T-helper 2 cell treated with Interferon-gamma antibody and Interleukin-4, amounts not matched to agents 5 μg/mL and 100 μg/mL, for 36 hours (primary cell): ENCODE results near the gene HBZ.
A peak's percentile ranks its signal among the peaks of the same experiment; 100 is the strongest.

ENCODE experiments used
- DNase-seq: peaks from one replicate; pipeline ENCODE4 v3.0.0; 2021; ENCODE audit warnings: low spot score
- H3K27ac Mint-ChIP-seq: one replicate; pipeline ENCODE4 v1.8.0; 2021; ENCODE audit warnings: mild to moderate bottlenecking, mixed read lengths
- H3K27me3 Mint-ChIP-seq: one replicate; pipeline ENCODE4 v1.8.0; 2021; ENCODE audit warnings: low read depth, mixed read lengths
- H3K36me3 Mint-ChIP-seq: one replicate; pipeline ENCODE4 v1.8.0; 2021; ENCODE audit warnings: low read depth, mixed read lengths
- H3K4me1 Mint-ChIP-seq: one replicate; pipeline ENCODE4 v1.8.0; 2021; ENCODE audit warnings: low read depth, mixed read lengths
- H3K4me3 Mint-ChIP-seq: one replicate; pipeline ENCODE4 v1.8.0; 2022; ENCODE audit warnings: mild to moderate bottlenecking, moderate library complexity, mixed read lengths
- H3K9me3 Mint-ChIP-seq: one replicate; pipeline ENCODE4 v1.8.0; 2021; ENCODE audit warnings: mixed read lengths

The HBZ gene

DNA sequence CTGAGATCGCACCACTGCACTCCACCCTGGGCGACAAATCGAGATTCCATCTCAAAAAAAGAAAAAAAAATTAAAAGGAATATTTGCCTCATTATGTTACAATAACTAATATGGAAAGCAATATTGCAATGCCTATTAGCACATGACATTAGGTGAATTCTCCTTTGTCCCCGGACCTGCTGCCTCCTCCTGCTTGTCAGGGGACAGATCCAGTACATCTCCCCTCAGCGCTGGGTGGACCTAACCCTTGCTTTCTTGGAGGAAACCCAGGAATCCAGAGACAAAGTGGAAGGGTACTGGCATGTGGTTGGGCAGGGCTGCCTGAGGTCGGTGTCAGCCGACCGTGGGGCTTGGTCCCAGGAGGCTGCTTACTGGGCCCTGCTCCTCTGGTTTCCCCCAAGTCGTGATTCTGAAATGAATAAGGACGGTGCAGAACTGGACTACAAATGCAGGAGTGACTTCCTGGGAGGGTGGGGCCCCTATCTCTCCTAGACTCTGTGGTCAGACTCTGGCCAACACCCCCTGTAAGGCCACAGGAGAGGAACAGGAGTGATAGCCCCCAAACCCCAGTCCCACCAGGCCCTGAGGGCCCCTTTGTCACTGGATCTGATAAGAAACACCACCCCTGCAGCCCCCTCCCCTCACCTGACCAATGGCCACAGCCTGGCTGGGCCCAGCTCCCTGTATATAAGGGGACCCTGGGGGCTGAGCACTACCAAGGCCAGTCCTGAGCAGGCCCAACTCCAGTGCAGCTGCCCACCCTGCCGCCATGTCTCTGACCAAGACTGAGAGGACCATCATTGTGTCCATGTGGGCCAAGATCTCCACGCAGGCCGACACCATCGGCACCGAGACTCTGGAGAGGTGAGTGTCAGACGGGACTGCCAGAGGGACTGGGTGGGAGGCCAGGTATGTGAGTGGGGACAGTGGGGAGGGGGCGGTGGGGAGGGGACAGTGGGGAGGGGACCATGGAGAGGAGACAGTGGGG lies at the start of gene HBZ:
TSS of gene HBZ (plus strand) at position 504 of the 988 bp plus-strand sequence. CDS start at position 770, 266 bp downstream.
- Mint-ChIP-seq H3K4me3 (no peak within 1 kb of the TSS), H3K9me3 (no peaks in the 10 kb centered on the region), H3K4me1 (peaks cover 5% of the 10 kb centered on the region), H3K27ac (no peak within 1 kb of the TSS), H3K36me3 (no peaks in the 10 kb centered on the region), H3K27me3 (peaks cover 38% of the 10 kb centered on the region)
- DNase-seq: no peak

DNA sequence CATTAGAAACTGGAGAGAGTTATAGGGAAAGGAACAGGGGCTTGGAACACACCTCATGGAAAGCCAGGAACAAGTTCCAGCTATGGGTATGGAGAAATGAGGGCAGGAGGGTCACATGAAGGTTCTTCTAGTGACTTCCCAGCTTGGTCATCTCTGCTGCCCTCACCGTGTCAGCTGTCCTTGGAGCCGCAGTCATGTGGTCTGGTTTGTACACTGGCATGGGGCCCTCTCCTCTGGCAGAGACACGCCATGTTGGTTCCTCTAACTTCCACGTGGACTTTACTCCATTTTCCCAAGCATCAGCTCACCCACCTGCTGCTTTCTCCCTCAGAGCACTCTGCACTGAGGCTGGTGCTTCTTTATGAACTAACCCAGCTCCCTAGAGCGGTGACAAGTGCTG lies 48.1 kb upstream of the HBZ start:
- no peaks in the 10 kb centered on the region for H3K9me3 Mint-ChIP-seq
- H3K4me3 Mint-ChIP-seq: no peak overlapping the region
- no peaks in the 10 kb centered on the region for H3K4me1 Mint-ChIP-seq
- no peaks in the 10 kb centered on the region for H3K27me3 Mint-ChIP-seq
- peaks cover 5% of the 10 kb centered on the region for H3K36me3 Mint-ChIP-seq
- no peak overlapping the region for H3K27ac Mint-ChIP-seq
- no peak for DNase-seq

DNA sequence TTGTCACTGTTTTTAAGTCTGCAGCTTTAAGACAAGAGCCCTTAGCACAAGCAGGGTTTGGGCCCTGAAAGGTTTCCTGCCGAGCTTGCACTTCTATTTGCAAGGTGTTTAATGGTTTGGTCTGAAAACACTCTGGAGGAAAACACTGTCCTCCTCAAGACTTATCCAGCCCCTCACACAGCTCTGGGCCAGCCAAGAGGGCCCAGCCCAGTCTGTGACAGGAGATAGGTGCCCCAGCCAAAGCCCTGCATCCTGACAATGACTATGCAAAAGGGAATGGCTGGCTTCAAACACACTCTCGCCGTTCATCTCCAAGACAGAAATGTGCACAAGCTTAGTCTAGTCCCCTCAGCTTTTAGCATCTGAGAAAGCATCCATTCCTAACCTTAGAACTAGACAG lies 47.5 kb upstream of the HBZ start:
- Mint-ChIP-seq H3K9me3 (no peaks in the 10 kb centered on the region), H3K27me3 (no peaks in the 10 kb centered on the region), H3K4me3 (no peak overlapping the region), H3K27ac (no peak overlapping the region), H3K36me3 (peaks cover 9% of the 10 kb centered on the region), H3K4me1 (no peaks in the 10 kb centered on the region)
- DNase-seq: no peak

DNA sequence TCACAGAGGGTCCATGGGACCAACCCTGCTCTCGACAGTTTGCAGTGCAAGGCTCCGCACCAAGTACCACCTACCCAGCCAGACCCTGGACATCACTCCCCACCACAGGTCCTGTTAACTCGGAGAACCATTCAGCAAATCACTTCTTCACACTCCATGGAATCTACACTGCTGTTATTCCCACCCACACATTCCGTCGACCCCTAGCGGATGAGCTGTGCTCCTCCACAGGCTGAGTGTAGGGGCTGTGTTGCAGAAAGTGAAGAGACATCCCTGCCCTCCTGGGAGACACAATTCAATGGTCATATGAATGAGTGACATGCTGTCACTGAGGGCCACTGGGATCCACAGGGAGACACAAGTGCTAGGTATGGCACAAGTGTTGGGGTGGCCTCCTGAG lies 46.9 kb upstream of the HBZ start:
- Mint-ChIP-seq H3K27ac (no peak overlapping the region), H3K36me3 (peaks cover 11% of the 10 kb centered on the region), H3K9me3 (no peaks in the 10 kb centered on the region)

DNA sequence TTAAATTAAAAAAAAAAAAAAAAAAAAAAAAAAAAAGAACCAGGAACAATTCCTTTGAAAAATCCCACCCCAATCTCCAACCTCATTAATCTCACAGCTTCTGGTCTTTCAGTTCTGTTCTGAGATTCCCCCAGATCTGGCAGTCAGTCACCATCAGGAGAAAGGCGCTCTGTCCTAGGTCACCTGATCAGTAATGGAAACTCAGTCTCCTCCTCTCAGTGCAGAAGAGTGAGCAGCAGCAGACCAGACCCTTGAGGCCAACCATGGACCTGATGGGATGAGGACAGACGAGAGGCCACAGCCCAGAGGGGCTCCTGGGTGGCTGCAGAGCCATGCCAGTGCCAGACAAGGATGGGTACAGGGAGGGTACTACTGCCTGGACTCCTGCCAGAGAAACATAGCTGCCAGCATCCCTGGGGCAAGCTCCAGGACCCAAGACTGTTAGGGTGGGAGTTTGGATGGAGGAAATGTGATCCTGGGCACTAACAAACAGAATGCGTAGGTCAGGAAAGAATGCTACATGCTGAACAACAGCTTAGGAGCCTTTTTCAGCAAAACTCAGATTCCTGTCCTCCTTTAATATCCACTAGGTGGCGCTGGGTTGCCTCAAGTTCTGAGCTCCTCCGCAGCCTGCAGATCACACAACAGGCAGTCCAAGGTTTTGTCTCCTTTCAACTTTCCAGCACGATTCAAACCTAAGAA lies 45.7 kb upstream of the HBZ start:
- H3K36me3 Mint-ChIP-seq: peaks cover 13% of the 10 kb centered on the region
- peak; percentile 41 for DNase-seq
- H3K27ac Mint-ChIP-seq: no peak overlapping the region
- H3K4me3 Mint-ChIP-seq: no peak overlapping the region
- H3K4me1 Mint-ChIP-seq: no peaks in the 10 kb centered on the region
- H3K9me3 Mint-ChIP-seq: no peaks in the 10 kb centered on the region
- H3K27me3 Mint-ChIP-seq: no peaks in the 10 kb centered on the region

More for the DNA sequence above, 46.9 kb upstream of the HBZ start:
- Mint-ChIP-seq H3K27me3 (no peaks in the 10 kb centered on the region), H3K4me1 (no peaks in the 10 kb centered on the region), H3K4me3 (no peak overlapping the region)
- no peak for DNase-seq

DNA sequence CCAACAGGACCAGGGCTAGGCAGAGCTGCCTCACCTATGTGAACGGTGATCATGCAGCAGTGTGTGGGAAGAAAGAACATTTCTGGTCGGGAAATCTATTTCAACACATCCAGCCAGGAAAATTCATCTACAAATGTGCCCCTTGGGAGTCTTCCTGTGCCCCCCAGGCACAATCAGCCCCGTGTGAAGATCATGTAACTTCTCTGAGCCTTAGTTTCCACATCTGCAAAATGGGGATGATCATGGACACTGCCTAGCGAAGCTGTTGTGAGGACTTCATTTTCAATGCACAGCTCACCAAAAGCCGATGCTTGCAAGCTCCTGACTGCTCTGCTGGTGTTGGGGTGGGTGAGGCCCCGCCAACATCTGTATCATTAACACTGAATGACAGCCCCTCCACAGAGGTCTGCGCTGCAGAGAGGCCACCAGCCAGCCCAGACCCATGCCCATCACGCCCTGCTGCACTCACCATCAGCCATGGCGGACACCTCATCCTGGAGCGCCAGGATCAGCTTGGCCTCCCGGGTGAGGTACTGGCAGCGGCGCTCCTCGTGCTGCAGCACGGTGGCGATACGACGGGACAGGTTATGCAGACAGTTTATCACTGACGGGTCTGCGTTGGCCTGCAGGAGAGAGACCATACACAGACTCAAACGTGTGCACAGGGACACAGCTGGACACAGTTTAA lies 40.1 kb upstream of the HBZ start:
- no peaks in the 10 kb centered on the region for H3K27me3 Mint-ChIP-seq
- peaks cover 16% of the 10 kb centered on the region for H3K36me3 Mint-ChIP-seq
- no peak overlapping the region for H3K4me3 Mint-ChIP-seq
- H3K4me1 Mint-ChIP-seq: peaks cover 6% of the 10 kb centered on the region
- no peak overlapping the region for H3K27ac Mint-ChIP-seq
- no peaks in the 10 kb centered on the region for H3K9me3 Mint-ChIP-seq
- DNase-seq: no peak

DNA sequence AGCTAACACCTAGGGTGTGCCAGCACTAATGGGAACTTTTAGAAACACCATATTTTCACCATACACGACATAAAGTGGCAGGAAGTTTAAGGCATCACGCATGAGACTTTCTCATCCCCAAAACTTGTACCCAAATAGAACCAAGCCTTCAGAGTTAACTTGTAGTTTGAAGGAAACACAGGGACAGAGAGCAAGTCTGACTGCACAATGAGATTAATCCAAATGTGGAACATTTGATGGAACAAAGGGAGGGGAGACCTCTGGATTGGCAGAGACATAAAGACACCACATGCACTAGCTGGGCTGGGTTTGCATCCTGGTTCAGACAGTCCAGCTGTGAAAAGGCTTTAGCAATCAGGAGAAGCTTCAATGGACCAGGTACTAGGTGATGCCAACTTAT lies 38.1 kb upstream of the HBZ start:
- Mint-ChIP-seq H3K27ac (no peak overlapping the region), H3K27me3 (no peaks in the 10 kb centered on the region), H3K9me3 (no peaks in the 10 kb centered on the region), H3K4me3 (no peak overlapping the region), H3K4me1 (peaks cover 6% of the 10 kb centered on the region), H3K36me3 (peaks cover 13% of the 10 kb centered on the region)
- no peak for DNase-seq

DNA sequence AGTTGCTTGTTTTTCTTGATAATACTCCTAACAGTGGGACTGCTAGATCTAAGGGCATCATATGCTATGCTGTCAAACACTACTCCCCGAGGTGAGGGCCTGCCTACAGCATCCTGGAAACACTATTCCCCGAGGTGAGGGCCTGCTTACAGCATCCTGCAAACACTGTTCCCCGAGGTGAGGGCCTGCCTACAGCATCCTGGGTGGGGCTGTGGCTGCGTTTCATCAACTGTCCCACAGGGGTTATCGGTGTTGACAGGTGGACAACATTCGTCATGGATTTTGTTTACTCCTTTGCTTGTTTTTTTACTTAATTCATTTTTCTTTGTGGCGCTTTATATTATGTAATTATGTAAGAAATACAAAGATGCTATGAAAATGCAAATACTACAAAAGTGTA lies 36.4 kb upstream of the HBZ start:
- H3K27ac Mint-ChIP-seq: no peak overlapping the region
- no peaks in the 10 kb centered on the region for H3K27me3 Mint-ChIP-seq
- H3K4me3 Mint-ChIP-seq: no peak overlapping the region
- peaks cover 6% of the 10 kb centered on the region for H3K4me1 Mint-ChIP-seq
- no peak for DNase-seq
- peaks cover 7% of the 10 kb centered on the region for H3K36me3 Mint-ChIP-seq
- H3K9me3 Mint-ChIP-seq: no peaks in the 10 kb centered on the region

DNA sequence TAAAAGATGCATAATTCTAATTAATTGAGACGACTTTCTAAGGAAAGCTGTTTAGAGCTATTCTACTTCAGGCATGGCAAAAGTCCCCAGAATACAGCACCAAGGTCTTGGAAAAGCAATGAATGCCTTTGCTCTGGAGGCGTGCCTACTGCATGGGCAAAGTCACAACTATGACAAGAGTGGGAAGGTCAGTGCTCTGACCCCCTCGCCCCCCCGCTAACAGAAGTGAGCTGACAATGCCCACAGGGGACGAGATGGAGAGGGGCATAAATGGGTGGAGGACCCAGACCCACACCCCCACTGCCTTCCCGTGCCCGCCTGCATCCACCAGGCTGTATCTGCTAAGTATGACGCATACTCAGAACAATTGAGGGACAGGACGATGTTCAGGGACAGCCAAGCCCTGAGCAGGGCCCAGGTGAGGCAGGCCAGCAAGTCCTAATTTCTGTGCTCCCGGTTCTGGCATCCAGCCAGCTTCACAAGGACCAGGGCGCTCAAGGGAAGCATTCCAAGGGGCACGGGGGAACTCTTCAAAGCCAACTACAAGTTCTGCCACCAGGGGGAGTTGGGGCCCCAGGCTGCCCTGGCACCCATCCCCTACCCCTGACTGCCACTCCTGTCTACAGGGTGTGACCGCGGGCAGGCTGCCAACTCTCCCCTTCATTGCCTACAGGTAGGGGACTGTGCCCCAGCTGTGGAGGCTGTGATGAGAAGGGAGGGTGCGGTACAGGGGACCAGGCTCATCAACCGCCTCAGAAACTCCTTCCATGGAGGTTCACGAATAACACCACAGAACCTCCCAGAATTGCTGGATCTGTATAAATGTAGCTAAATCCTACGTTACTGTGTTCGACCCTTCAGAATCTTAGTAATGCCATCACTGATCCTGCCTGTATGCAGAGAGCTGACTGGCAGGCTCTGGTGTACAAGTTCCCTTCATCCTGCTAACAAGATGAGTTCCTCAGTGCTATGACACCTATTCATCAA lies 34.8 kb upstream of the HBZ start:
- Mint-ChIP-seq H3K27ac (no peak overlapping the region), H3K9me3 (no peaks in the 10 kb centered on the region), H3K27me3 (no peaks in the 10 kb centered on the region), H3K36me3 (peaks cover 4% of the 10 kb centered on the region), H3K4me1 (peaks cover 6% of the 10 kb centered on the region), H3K4me3 (no peak overlapping the region)
- peak; percentile 26 for DNase-seq

DNA sequence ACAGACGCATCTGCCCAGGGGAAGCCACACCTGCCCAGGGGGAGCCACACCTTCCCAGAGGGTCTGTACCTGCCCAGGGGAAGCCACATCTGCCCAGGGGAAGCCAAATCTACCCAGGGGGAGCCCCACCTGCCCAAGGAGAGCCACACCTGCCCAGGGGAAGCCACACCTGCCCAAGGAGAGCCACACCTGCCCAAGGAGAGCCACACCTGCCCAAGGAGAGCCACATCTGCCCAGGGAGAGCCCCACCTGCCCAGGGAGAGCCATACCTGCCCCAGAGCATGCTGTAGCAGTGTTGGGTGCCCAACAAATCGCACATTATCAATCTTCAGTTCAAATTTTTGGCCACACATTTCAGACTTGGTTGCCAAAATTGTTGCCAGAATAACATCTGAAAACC lies 33.6 kb upstream of the HBZ start:
- peaks cover 10% of the 10 kb centered on the region for H3K36me3 Mint-ChIP-seq
- H3K4me3 Mint-ChIP-seq: no peak overlapping the region
- DNase-seq: no peak

DNA sequence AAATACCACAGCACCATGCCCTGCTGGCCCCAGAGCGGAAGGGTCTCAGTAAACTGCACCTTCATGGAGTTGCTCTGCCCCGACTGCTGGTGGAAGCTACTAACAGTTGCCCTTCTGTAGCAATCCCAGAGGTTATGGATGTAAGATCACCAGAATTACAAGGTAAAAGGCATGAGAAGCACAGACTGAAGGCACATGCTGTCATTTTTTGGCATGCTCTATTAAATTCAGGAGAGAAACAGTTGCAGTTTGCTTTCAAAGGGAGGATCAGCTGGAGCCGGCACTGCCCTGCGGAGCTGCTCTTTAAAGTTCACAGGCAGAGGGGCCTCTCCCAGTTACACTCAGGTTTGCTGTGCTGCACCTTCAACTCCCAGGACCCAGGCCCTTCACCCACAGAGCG lies 33.1 kb upstream of the HBZ start:
- Mint-ChIP-seq H3K9me3 (no peaks in the 10 kb centered on the region), H3K27me3 (no peaks in the 10 kb centered on the region), H3K36me3 (peaks cover 10% of the 10 kb centered on the region), H3K4me3 (no peak overlapping the region), H3K27ac (no peak overlapping the region), H3K4me1 (no peaks in the 10 kb centered on the region)
- DNase-seq: no peak

More for the DNA sequence above, 33.6 kb upstream of the HBZ start:
- H3K9me3 Mint-ChIP-seq: no peaks in the 10 kb centered on the region
- H3K27me3 Mint-ChIP-seq: no peaks in the 10 kb centered on the region
- no peak overlapping the region for H3K27ac Mint-ChIP-seq
- peaks cover under 1% of the 10 kb centered on the region for H3K4me1 Mint-ChIP-seq

DNA sequence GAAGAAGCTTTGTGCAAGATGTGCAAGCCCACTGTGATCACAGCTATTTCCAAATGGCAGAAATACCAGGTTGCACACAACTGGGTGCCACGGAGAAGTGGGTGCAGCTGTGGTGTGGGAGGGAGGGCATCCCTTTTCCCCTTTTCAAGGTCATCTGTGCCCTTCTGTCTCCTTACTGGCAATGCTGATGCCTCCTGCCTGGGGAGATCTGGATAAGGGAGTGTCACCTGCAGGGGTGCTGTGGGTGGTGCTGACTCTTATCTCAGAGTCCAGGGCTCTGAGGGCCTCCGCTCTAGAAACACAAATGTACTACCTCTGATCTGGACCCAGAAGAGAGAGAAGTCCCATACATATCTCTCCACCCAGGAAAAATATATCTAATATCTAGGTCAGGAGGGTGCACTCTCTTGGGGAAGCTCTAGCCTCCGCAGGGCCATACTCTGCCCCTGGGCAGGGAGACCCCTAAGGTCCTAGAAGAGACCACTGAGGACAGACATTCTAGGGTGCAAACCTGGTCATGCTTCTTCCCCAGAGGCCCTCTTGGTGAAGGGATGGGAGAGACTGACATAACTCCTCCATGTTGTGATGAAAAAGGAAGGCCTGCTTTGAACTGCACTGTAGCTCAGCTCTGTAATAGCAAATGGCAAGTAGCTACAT lies 32.5 kb upstream of the HBZ start:
- Mint-ChIP-seq H3K4me3 (no peak overlapping the region), H3K4me1 (no peaks in the 10 kb centered on the region), H3K27me3 (no peaks in the 10 kb centered on the region), H3K27ac (no peak overlapping the region), H3K9me3 (no peaks in the 10 kb centered on the region), H3K36me3 (peaks cover 10% of the 10 kb centered on the region)
- no peak for DNase-seq

DNA sequence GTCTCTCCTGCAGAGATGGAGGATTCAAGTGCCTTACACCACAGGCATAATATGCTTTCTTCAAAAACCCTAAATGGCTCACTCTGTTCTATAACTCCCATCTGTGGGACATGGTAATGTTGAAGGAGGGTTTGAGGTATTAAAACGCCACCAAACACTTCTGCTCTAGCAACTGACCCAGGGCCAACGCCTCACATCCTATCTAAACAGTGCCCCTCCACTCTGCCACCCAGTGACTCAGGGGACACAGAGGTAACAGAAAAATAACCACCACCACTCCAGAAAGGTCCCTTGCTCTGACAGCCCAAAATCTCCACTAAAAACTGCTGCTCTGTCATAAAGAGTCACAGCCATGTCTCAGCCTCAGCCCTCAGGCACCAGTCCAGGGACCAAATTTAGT lies 31.7 kb upstream of the HBZ start:
- no peaks in the 10 kb centered on the region for H3K27me3 Mint-ChIP-seq
- no peak overlapping the region for H3K27ac Mint-ChIP-seq
- no peak overlapping the region for H3K4me3 Mint-ChIP-seq
- H3K36me3 Mint-ChIP-seq: peaks cover 10% of the 10 kb centered on the region
- DNase-seq: no peak
- H3K9me3 Mint-ChIP-seq: no peaks in the 10 kb centered on the region
- H3K4me1 Mint-ChIP-seq: peaks cover under 1% of the 10 kb centered on the region
